H1 (cell line): Measurements from ENCODE around the gene TBC1D20.

Experiments
- GABPA ChIP-seq: IDR thresholded peaks from 2 replicates; pipeline ENCODE4 v1.6.1; 2011; ENCODE audit warnings: mild to moderate bottlenecking, low read length, moderate library complexity, borderline replicate concordance; ENCODE audit not compliant: insufficient read depth
- HDAC2 ChIP-seq, 2 experiments: fragments of 300-600 bp in 1 of 2; sonication (generic) in 1 of 2; IDR thresholded peaks; 2 replicates each; pipeline ENCODE4 v1.6.1; 2011 to 2012; ENCODE audit warnings: low read depth in 2 of 2, low read length in 2 of 2, mild to moderate bottlenecking in 2 of 2, moderate library complexity in 2 of 2, borderline replicate concordance in 1 of 2, inconsistent platforms in 1 of 2
- JUN ChIP-seq: IDR thresholded peaks from 2 replicates; pipeline ENCODE4 v1.6.1; 2011; ENCODE audit warnings: low read depth, mild to moderate bottlenecking, improper control_type of control experiment, low read length
- POLR2A ChIP-seq, 2 experiments: IDR thresholded peaks; 1 replicate in 1 of 2; 2 replicates in 1 of 2; pipeline ENCODE4 v1.6.1; 2011; ENCODE audit warnings: low read depth in 2 of 2, low read length in 2 of 2, mild to moderate bottlenecking in 2 of 2; ENCODE audit errors: control extremely low read depth in 1 of 2
- RAD21 ChIP-seq, 2 experiments: IDR thresholded peaks in 1 of 2; conservative IDR thresholded peaks in 1 of 2; 2 replicates each; pipeline ENCODE4 v1.6.1; 2011; ENCODE audit warnings: low read depth in 2 of 2, low read length in 2 of 2, improper control_type of control experiment in 1 of 2, inconsistent platforms in 1 of 2, mild to moderate bottlenecking in 1 of 2, moderate library complexity in 1 of 2
- SIX5 ChIP-seq: IDR thresholded peaks from 2 replicates; pipeline ENCODE4 v1.6.1; 2011; ENCODE audit warnings: mild to moderate bottlenecking, low read depth, low read length
- TF ChIP-seq, protein P1 (sequence below): IDR thresholded peaks from 2 replicates; pipeline ENCODE4 v1.6.1; 2011; ENCODE audit warnings: low read depth, mild to moderate bottlenecking, low read length; ENCODE audit not compliant: insufficient read depth
- TF ChIP-seq, protein P2 (sequence below), 3 experiments: IDR thresholded peaks; 1 replicate in 2 of 3; 2 replicates in 1 of 3; pipeline versions ENCODE4 v1.5.1 to v1.6.1; 2011; ENCODE audit warnings: low read length in 3 of 3, mild to moderate bottlenecking in 3 of 3, inconsistent platforms in 2 of 3, low read depth in 1 of 3, moderate library complexity in 1 of 3; ENCODE audit not compliant: insufficient read depth in 1 of 3; ENCODE audit errors: control extremely low read depth in 1 of 3

DNA sequence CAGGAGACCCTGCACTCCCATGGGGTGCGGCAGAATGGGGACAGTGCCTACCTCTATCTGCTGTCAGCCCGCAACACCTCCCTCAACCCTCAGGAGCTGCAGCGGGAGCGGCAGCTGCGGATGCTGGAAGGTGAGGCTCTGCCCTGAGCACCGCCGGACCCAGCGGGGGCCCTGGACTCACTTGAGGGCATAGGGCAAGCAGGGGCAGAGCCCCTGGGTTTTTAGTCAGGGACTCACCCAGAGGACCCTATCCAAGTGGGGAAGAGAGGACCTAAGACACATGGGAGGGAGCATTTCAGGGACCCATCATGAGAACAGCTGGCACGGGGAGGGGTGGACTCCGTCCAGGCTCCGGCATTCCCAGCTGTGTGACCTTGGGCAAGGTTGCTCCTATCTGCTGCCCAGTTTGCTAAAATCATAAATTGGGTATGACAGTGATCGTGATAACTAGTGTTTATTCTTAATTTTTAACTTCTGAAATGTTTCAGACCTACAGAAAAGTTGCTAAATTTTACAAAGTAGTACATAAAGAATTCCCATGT lies 44.5 kb downstream of the TBC1D20 start:
- TF ChIP-seq, protein P1, sequence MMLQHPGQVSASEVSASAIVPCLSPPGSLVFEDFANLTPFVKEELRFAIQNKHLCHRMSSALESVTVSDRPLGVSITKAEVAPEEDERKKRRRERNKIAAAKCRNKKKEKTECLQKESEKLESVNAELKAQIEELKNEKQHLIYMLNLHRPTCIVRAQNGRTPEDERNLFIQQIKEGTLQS: no peak
- TF ChIP-seq POLR2A (IDR thresholded peaks at IDR 0.05; ENCODE audit: control extremely low read depth in 1 of 2, low read depth in 2 of 2, low read length in 2 of 2) (no peak), RAD21 (IDR thresholded peaks at IDR 0.05 in 1 of 2, conservative IDR thresholded peaks at IDR 0.05 in 1 of 2; ENCODE audit: low read depth in 2 of 2, low read length in 2 of 2) (no peak), HDAC2 (IDR thresholded peaks at IDR 0.05; ENCODE audit: borderline replicate concordance in 1 of 2, low read depth in 2 of 2, low read length in 2 of 2) (no peak), GABPA (no peak), JUN (no peak), SIX5 (no peak)
- TF ChIP-seq, protein P2, sequence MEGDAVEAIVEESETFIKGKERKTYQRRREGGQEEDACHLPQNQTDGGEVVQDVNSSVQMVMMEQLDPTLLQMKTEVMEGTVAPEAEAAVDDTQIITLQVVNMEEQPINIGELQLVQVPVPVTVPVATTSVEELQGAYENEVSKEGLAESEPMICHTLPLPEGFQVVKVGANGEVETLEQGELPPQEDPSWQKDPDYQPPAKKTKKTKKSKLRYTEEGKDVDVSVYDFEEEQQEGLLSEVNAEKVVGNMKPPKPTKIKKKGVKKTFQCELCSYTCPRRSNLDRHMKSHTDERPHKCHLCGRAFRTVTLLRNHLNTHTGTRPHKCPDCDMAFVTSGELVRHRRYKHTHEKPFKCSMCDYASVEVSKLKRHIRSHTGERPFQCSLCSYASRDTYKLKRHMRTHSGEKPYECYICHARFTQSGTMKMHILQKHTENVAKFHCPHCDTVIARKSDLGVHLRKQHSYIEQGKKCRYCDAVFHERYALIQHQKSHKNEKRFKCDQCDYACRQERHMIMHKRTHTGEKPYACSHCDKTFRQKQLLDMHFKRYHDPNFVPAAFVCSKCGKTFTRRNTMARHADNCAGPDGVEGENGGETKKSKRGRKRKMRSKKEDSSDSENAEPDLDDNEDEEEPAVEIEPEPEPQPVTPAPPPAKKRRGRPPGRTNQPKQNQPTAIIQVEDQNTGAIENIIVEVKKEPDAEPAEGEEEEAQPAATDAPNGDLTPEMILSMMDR (IDR thresholded peaks at IDR 0.05; ENCODE audit: control extremely low read depth in 1 of 3, insufficient read depth in 1 of 3, low read depth in 1 of 3, low read length in 3 of 3): no peak
